Measurements from ENCODE around the gene SH3RF1. TPM values are rescaled to one million over a fixed set of nuclear protein-coding genes. Genes with fewer than 3 reads are reported as not detected.

SH3RF1 gene
- total RNA-seq, 3 donors from 2014 or later = 45.3 to 82.3 (median 65.5) TPM

DNA sequence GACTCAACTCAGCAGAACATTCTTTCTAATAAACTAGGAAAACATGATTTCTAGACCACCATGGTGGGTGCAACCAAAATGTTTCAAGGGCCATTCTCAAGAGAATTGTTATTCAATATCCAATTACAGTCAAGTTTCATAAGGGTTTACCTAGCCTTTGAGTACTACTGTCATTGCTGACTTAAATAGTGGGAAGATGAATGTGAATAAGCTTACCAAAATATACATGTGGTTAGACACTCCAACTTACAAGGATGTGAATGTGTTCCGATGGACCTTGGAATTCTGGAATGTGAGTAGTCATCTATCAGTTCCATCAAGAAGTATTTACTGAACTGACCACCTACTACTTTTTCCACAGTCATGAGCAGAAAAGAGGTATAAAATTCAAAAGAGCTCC lies 16.9 kb downstream of the SH3RF1 start:
- TF ChIP-seq, protein P1, sequence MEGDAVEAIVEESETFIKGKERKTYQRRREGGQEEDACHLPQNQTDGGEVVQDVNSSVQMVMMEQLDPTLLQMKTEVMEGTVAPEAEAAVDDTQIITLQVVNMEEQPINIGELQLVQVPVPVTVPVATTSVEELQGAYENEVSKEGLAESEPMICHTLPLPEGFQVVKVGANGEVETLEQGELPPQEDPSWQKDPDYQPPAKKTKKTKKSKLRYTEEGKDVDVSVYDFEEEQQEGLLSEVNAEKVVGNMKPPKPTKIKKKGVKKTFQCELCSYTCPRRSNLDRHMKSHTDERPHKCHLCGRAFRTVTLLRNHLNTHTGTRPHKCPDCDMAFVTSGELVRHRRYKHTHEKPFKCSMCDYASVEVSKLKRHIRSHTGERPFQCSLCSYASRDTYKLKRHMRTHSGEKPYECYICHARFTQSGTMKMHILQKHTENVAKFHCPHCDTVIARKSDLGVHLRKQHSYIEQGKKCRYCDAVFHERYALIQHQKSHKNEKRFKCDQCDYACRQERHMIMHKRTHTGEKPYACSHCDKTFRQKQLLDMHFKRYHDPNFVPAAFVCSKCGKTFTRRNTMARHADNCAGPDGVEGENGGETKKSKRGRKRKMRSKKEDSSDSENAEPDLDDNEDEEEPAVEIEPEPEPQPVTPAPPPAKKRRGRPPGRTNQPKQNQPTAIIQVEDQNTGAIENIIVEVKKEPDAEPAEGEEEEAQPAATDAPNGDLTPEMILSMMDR (IDR thresholded peaks at IDR 0.05) = no peak
- H3K9me3 ChIP-seq = no peaks in the 10 kb centered on the region
- intact Hi-C loops (cut with DNase I, micrococcal nuclease) = no loop called here
- peaks cover 50% of the 10 kb centered on the region for H3K4me1 ChIP-seq (ENCODE audit: low read depth)
- no peaks in the 10 kb centered on the region for H3K36me3 ChIP-seq (ENCODE audit: low read depth)
- no peak for DNase-seq
- H3K4me3 ChIP-seq = no peak overlapping the region
- no peak for ATAC-seq

DNA sequence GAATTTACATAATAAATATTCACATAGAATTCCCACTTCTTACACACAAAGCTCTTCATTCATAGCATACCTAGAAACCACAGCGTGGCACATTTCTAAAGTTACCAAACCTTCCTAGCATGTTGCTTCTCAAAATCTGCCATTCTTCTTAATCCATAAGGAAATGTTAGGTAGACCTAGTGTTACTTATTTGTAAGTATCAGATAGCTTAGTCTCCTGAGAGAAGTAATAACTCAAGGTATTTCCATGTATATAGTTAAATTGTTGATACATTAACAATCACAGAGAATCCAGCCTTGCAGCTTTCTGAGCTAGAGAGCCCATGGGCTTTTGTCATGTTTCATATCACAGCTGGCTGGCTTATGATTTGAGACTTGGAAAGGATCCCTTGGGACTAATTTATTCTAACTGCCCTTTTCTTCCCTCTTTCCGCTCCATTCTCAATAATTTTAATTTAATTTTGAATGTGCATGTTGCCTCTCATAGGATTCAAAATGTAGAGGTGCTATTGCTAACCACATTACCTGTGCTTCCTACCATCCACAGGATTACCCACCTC lies 17.6 kb downstream of the SH3RF1 start:
- no peak overlapping the region for H3K4me3 ChIP-seq
- DNase-seq (no peak), ATAC-seq (no peak)
- no peaks in the 10 kb centered on the region for H3K9me3 ChIP-seq
- peaks cover 53% of the 10 kb centered on the region for H3K4me1 ChIP-seq (ENCODE audit: low read depth)
- intact Hi-C loops (cut with DNase I, micrococcal nuclease) = no loop called here
- TF ChIP-seq, protein P1 (IDR thresholded peaks at IDR 0.05) = no peak
- no peaks in the 10 kb centered on the region for H3K36me3 ChIP-seq (ENCODE audit: low read depth)

DNA sequence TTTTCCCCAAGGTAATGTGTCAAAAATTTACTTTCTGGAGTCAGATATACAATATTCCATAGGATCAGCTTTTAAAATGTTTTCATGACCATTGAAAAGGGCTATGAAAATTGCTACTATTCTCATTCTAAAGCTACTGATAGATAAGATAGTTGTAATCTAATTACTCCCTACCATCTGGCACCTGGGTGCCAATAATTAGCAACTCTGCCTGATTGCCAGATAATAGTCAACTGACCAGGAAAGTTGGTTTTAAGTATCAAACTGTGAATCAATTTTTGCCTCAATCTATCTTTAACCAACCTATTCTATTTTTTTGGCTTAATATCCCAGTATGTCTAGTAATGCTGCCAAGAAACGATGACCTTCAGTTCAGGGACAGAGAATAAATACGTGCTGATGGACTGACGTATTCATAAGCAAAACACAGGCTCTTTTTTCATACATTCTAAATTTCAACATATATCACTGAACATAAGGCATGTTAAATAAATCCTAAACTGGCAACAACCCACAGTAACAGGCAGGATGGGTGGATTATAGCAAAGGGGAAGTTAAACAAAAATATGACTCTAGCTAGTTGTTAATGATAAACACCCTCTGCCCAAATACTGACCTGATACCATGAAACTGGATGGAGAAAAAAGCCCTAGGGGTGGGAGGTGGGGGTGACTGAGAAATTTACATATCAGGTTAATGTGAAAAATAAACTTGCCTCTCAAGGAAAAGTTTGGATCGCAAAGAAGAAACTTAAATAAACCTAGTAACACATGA lies 18.2 kb downstream of the SH3RF1 start:
- Histone ChIP-seq H3K36me3 (ENCODE audit: low read depth) (no peaks in the 10 kb centered on the region), H3K4me1 (ENCODE audit: low read depth) (peaks cover 53% of the 10 kb centered on the region), H3K9me3 (no peaks in the 10 kb centered on the region), H3K4me3 (no peak overlapping the region)
- intact Hi-C loops (cut with DNase I, micrococcal nuclease) = no loop called here
- TF ChIP-seq, protein P1 (IDR thresholded peaks at IDR 0.05) = no peak
- no peak for DNase-seq
- no peak for ATAC-seq

DNA sequence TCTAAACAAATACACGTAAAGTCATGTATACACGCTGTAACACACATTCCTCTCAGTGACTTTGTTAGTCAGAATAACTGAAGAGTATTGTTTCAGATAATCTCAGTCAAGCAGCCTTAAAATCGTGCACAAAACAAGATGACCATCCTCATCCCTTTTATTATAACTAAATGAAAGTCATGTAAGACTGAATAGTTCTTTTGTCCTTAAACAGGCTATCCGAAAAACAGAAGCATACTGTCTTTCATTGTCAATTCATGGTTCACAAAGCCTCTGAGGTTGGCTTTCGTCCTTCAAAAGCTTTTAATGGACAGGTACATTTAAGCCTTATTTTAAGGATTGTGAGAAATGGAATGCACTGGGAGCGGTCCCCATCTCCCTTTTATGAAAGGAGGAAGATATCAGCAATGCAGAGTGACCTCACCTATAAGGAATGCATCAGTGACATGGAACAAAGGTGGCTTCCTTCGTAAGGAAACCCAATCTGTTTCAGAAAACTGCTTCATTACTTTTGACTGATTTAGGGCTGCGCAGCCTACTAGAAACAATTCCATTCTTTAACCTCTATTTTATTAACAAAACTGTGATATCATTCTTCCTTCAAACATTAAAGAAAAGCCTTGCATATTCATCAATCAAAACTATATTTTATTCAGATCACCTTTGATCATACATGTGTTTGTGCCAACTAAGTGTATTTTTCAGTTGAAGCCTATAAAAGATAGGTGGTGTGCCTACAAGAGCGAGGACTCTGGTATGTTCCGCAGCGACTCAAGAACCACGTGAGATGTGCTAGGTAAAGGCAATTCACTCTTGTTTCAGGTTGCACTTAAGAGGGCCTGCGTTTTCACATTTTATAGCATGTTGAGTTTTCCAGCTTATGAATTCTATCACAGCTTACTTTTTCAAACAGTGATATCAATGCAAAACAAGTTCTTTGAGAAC lies 19.2 kb downstream of the SH3RF1 start:
- ATAC-seq (peak; percentile 73), DNase-seq (peak in 1 of 3 donors; percentile 62)
- intact Hi-C loops (cut with DNase I, micrococcal nuclease) = no loop called here

DNA sequence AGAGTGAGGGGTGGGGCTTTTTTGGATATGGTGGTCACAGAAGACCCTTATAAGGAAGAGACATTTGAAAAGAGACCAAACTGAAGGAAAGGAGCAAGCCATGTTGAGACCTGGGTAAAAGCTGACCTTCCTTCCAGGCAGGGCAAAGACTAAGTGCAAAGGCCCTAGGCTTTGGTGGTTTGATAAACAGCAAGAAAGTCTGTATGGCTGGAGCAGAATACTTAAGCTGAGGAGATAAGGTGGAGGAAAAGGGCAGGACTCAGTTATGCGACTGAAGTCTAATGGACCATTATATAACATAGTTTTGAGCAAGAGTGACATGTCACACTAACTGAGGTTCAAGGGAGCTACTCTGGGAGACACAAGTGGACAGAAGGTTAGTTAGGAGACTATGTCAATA lies 20.0 kb downstream of the SH3RF1 start:
- no peaks in the 10 kb centered on the region for H3K9me3 ChIP-seq
- H3K4me3 ChIP-seq = no peak overlapping the region
- DNase-seq (peak in 1 of 3 donors; percentile 34), ATAC-seq (peak; percentile 48)
- intact Hi-C loops (cut with DNase I, micrococcal nuclease) = no loop called here
- H3K36me3 ChIP-seq (ENCODE audit: low read depth) = no peaks in the 10 kb centered on the region
- TF ChIP-seq, protein P1 (IDR thresholded peaks at IDR 0.05) = no peak
- peaks cover 55% of the 10 kb centered on the region for H3K4me1 ChIP-seq (ENCODE audit: low read depth)

More for the DNA sequence above, 19.2 kb downstream of the SH3RF1 start:
- no peak overlapping the region for H3K4me3 ChIP-seq
- H3K4me1 ChIP-seq (ENCODE audit: low read depth) = peaks cover 55% of the 10 kb centered on the region
- no peaks in the 10 kb centered on the region for H3K9me3 ChIP-seq
- H3K36me3 ChIP-seq (ENCODE audit: low read depth) = no peaks in the 10 kb centered on the region
- TF ChIP-seq, protein P1 (IDR thresholded peaks at IDR 0.05) = no peak
